Measurements from ENCODE around the gene SLC7A9.
"Not testable (repeated sequence)": the region's sequence is repeated elsewhere in the genome, so short reads cannot be mapped to it uniquely, and the experiment has no call there.

Gene SLC7A9

DNA sequence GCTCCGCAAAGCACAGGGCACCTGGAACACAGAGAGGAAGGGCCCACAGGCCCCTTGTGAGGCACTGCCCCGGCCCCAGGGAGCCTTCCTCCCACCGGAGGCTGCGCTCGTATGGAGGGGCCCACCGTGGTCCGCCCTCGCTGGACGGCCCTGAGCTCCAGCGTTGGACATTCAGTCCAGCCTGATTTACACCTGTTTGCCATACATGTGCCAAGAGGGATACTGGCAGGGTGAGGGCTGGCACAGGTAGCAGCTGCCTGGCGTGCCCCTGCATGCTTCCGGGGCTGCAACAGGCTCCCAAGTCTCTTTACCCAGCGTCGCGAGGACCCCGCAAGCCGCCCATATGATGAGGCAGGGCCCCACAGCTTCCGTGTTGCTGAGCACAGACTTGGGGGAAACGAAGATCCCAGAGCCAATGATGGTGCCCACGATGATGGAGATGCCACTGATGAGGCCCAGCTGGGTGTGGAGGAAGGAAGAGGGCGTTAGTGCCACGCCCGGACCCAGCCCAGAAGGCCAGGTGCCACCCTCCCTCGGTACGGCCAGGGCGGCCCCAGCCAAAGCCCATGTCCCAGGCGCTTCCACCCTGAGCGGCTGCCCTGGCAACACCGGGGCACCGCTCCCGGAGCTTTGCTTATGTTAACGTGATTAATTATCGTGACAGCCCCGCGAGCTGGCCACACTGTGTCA is 5.1 kb downstream of the SLC7A9 start:
- no peak for TF ChIP-seq POLR2A (IDR thresholded peaks at IDR 0.05; ENCODE audit: low read length)
- TF ChIP-seq GATA1 (IDR thresholded peaks at IDR 0.05; ENCODE audit: low read depth, low read length) = no peak
- DNase-seq = no peak

DNA sequence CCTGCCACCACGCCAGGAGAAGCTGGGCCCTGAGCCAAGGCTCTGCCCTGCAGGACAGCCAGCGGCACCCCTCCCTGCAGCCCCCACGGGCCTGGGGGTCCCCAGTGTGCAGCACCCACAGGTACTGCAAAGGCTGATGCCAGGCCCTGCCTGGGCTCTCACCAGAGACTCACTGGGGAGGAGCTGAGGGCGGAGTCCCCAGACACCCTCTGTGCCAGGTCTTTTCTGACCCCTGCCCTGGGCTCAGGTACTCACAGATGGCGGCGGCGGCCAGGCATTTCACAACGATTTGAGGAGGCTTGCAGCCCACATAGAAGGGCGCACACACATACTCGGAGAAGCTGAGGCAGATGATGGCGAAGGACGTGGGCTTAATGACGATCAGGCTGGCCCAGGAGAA is 5.7 kb downstream of the SLC7A9 start:
- DNase-seq = no peak
- TF ChIP-seq GATA1 (IDR thresholded peaks at IDR 0.05; ENCODE audit: low read depth, low read length) = no peak
- TF ChIP-seq POLR2A (IDR thresholded peaks at IDR 0.05; ENCODE audit: low read length) = no peak

DNA sequence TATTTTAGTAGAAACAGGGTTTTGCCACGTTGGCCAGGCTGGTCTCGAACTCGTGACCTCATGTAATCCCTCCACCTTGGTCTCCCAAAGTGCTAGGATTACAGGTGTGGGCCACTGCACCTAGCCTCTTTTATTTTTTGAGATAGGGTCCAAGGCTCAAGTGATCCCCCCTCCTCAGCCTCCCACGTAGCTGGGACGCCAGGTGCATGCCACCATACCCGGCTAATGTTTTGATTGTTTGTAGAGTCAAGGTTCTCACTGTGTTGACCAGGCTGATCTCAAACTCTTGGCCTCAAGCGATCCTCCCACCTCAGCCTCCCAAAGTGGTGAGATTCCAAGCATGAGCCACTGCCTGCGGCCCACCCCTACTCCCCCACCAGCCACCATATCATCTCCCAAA is 6.3 kb downstream of the SLC7A9 start:
- no peak for TF ChIP-seq GATA1 (IDR thresholded peaks at IDR 0.05; ENCODE audit: low read depth, low read length)
- no peak for TF ChIP-seq POLR2A (IDR thresholded peaks at IDR 0.05; ENCODE audit: low read length)
- DNase-seq = no peak

DNA sequence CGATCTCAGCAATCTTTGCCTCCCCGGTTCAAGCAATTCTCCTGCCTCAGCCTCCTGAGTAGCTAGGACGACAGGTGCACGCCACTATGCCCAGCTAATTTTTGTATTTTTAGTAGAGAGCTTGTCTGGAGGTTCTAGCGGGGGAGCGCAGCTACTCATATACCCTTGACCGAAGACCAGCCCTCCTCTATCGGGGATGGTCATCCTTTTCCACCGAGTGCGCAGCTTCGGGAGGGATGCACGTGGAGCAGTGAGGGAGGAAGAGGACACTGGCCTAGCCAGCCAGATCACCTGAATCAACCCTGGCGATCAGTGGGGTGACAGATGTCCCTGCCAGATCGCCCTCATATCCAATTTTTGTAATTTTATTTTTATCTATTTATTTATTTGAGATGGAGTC is 6.8 kb downstream of the SLC7A9 start:
- DNase-seq = no peak
- TF ChIP-seq GATA1 (IDR thresholded peaks at IDR 0.05; ENCODE audit: low read depth, low read length) (no peak), POLR2A (IDR thresholded peaks at IDR 0.05; ENCODE audit: low read length) (no peak)

DNA sequence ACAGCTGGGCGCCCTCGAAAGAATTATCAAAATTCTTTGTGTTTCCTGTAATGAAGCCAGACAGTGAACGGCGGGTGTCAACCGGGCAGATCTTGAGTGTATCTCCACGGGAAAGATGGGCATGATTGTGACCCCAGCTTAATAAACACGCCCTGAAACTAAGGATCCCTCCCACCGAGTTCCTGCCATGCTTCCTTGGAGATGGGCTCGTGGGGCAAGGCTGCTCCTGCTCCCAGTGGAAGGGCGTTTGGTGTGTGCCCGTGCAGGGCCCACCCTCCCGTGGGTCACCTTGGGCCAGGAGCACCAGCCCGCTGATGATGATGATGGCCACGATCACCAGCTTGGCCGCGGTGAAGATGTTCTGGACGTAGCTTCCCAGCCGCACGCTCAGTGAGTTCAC is 7.4 kb downstream of the SLC7A9 start:
- TF ChIP-seq GATA1 (IDR thresholded peaks at IDR 0.05; ENCODE audit: low read depth, low read length) (no peak), POLR2A (IDR thresholded peaks at IDR 0.05; ENCODE audit: low read length) (no peak)
- DNase-seq = no peak

DNA sequence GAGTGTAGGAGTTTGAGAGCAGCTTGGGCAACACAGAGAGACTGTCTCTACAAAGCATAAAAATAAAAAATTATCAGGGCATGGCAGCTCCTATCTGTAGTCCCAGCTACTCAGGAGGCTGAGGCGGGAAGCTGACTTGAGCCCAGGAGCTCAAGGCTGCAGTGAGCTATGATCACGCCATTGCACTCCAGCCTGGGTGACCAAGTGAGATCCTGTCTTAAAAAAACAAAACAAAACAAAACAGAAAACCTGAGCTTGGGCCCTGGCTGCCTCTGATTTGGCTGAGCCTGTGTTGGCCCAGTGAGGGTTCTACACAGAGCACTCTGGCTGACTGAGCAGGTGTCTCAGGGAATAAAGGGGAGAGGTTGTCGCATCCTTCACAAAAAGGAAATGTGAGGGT is 8.0 kb downstream of the SLC7A9 start:
- TF ChIP-seq POLR2A (IDR thresholded peaks at IDR 0.05; ENCODE audit: low read length) (no peak), GATA1 (IDR thresholded peaks at IDR 0.05; ENCODE audit: low read depth, low read length) (no peak)
- DNase-seq = no peak

DNA sequence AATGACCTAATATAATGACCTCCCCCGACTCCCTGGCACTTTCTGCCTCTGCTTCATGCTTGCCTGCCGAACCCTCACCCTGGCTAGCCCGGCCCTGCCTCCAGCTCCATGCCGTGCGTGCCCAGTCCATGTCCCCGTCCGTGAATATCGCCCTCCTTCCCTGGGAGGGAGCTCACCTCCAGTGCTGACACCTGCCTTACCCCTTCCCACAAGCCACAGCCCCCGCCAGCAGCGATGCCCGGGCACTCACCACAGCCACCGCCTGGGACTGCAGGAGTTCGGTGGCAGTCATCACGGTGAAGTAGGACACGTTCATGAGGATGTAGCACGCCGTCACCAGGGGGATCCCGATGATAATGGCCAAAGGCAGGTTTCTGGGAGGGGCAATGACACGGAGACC is 10.0 kb downstream of the SLC7A9 start:
- DNase-seq = no peak
- no peak for TF ChIP-seq POLR2A (IDR thresholded peaks at IDR 0.05; ENCODE audit: low read length)
- TF ChIP-seq GATA1 (IDR thresholded peaks at IDR 0.05; ENCODE audit: low read depth, low read length) = no peak

DNA sequence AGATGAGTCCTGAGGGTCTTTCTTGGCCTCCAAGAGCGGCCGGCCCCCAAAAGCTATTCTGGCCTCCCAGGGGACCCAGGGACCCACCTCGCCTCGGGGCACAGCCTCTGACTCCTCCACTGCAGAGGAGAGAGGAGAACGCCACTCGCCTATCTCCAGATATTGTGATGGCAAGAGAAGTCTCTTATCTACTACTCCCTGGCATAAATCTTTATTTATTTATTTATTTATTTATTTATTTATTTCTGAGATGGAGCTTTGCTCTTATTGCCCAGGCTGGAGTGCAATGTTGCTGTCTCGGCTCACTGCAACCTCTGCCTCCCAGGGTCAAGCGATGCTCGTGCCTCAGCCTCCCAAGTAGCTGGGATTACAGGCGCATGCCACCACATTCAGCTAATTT is 11.0 kb downstream of the SLC7A9 start:
- TF ChIP-seq POLR2A (IDR thresholded peaks at IDR 0.05; ENCODE audit: low read length) (no peak), GATA1 (IDR thresholded peaks at IDR 0.05; ENCODE audit: low read depth, low read length) (no peak)
- no peak for DNase-seq

DNA sequence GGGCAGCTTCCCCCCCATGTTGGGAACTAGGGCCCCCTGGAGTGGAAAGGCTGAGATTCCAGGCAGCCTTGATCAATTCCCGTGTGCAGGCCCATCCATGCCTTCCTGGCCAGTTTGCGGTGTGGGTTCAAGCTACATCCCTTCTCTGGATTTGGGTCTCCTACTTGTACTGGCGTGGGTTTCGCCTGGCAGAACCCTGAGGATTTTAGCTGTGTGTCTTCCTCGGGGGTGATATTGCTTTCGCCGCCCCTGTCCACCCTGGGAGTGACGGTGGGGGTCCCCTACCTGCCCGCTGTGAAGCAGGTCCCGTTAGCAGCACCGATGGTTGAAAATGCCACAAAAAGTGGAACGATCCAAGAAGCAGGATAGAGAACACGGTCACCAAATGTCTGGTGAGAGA is 11.4 kb downstream of the SLC7A9 start:
- TF ChIP-seq GATA1 (IDR thresholded peaks at IDR 0.05; ENCODE audit: low read depth, low read length) (no peak), POLR2A (IDR thresholded peaks at IDR 0.05; ENCODE audit: low read length) (no peak)
- no peak for DNase-seq

DNA sequence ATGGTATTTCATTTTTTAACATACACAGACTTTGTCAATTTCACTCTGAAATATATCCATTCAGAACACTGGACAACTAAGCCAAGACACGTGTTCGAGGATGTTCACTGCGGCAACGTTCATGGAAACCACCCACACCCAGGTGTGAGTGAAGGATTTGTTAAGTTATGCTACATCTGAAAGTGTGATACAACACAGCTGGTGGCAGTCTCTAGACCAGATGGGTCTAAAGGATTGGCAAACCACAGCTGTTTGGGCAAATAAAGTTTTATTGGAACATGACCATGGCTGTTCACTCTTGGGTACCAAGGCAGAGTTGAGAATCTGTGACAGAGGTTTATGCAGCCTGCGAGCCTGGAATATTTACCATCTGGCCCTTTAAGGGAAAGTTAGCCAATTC is 12.0 kb downstream of the SLC7A9 start:
- TF ChIP-seq GATA1 (IDR thresholded peaks at IDR 0.05; ENCODE audit: low read depth, low read length) = no peak
- no peak for TF ChIP-seq POLR2A (IDR thresholded peaks at IDR 0.05; ENCODE audit: low read length)
- DNase-seq = no peak

DNA sequence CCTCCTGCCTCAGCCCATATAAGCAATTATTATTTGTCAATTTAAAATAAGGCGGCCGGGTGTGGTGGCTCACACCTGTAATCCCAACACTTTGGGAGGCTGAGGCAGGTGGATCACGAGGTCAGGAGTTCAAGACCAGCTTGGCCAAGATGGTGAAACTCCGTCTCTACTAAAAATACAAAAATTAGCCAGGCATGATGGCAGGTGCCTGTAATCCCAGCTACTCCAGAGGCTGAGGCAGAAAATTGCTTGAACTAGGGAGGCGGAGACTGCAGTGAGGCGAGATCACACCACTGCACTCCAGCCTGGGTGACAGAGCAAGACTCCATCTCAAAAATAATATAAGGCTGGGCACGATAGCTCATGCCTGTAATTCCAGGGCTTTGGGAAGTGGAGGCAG is 12.7 kb downstream of the SLC7A9 start:
- DNase-seq = not testable (repeated sequence)

DNA sequence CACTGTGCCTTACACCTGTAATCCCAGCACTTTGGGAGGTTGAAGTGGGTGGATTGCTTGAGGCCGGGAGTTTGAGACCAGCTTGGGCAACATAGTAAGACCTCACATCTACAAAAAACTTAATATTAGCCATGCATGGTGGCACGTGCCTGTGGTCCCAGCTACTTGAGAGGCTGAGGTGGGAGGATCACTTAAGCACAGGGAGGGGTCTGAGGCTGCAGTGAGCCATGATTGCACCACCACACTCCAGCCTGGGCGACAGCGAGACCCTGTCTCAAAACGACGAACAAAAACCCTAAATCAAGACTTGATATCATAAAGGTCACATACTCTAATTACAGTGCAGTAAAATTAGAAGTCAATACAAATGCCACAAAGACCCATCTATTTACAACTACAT is 17.4 kb downstream of the SLC7A9 start:
- no peak for TF ChIP-seq GATA1 (IDR thresholded peaks at IDR 0.05; ENCODE audit: low read depth, low read length)
- TF ChIP-seq POLR2A (IDR thresholded peaks at IDR 0.05; ENCODE audit: low read length) = no peak

DNA sequence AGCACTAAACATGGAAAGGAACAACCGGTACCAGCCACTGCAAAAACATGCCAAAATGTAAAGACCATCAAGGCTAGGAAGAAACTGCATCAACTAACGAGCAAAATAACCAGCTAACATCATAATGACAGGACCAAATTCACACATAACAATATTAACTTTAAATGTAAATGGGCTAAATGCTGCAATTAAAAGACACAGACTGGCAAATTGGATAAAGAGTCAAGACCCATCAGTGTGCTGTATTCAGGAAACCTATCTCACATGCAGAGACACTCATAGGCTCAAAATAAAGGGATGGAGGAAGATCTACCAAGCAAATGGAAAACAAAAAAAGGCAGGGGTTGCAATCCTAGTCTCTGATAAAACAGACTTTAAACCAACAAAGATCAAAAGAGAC is 21.5 kb downstream of the SLC7A9 start:
- DNase-seq = not testable (repeated sequence)

More for the DNA sequence above, 17.4 kb downstream of the SLC7A9 start:
- no peak for DNase-seq

DNA sequence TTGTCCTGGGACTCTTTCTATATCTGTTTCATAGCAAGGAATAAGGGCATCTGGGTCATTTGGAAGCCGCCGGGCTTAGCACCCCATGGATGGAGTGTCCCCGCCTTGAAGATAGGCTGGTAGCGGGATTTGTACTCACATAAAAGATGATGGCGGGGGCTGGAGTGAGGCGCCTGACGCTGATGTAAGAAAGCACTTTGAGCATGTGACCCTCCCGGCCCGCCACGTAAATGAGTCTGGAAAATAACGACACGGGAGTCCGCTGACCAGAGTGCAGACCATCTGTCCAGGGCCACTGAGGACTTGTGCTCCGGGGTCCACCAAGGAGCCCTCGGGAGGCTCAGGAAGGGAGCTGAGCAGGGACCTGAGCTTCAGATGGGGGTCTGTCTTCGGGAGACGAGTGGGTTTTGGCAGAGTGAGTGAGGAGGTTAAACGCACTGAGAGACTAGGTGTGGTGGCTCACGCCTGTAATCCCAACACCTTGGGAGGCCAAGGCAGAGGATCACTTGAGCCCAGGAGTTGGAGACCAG is 25.8 kb downstream of the SLC7A9 start:
- DNase-seq = no peak

DNA sequence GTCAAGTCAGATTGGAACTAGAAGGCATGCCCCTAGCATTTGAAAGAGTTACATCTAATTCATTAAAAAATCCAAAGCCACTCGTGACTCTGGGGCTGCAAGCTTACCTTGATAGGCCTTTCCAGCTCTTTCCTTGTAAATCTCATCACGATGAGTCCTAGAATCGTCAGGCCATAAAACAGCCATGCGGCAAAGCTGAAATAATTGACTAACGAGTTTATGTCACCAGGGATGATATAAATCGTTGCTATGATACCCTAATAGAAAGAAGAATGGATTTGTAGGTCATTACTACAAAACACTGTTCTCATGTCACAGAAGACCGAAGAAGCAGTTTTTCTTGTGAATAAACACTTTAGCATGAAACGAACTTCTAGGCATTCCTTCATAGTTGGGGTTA is 27.5 kb downstream of the SLC7A9 start:
- DNase-seq = no peak
- TF ChIP-seq GATA1 (IDR thresholded peaks at IDR 0.05; ENCODE audit: low read depth, low read length) (no peak), POLR2A (IDR thresholded peaks at IDR 0.05; ENCODE audit: low read length) (no peak)

More for the DNA sequence above, 25.8 kb downstream of the SLC7A9 start:
- TF ChIP-seq GATA1 (IDR thresholded peaks at IDR 0.05; ENCODE audit: low read depth, low read length) (no peak), POLR2A (IDR thresholded peaks at IDR 0.05; ENCODE audit: low read length) (no peak)

DNA sequence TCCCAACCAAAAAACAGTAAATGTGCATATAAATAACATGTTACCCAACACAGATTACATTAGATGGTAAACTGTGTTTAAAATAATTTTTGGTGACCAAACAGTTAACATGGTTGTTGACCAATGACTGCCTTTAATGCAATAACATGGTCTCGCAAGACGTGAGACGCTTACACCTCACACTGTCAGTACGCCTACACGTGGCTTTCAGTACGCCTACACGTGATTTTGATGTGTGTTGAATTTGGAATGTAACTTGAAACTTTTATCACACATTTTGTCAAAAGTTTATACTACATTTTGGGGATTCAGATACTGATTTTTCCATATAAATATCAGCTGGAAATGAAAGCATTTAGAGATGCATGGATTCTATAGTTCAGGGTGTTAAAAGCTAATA is 32.0 kb downstream of the SLC7A9 start:
- TF ChIP-seq POLR2A (IDR thresholded peaks at IDR 0.05; ENCODE audit: low read length) (no peak), GATA1 (IDR thresholded peaks at IDR 0.05; ENCODE audit: low read depth, low read length) (no peak)
- no peak for DNase-seq

DNA sequence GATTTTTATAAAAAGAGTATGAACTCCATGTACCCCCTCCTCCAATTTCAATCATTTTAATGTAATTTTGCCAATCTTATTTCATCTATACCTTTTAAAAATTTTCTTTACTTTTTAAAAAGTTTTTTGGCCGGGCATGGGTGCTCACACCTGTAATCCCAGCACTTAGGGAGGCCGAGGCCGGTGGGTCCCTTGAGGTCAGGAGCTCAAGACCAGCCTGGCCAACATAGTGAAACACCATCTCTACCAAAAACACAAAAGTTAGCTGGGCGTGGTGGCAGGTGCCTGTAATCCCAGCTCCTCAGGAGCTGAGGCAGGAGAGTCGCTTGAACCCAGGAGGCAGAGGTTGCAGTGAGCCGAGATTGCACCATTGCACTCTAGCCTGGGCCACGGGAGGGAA is 36.2 kb downstream of the SLC7A9 start:
- DNase-seq = not testable (repeated sequence)

DNA sequence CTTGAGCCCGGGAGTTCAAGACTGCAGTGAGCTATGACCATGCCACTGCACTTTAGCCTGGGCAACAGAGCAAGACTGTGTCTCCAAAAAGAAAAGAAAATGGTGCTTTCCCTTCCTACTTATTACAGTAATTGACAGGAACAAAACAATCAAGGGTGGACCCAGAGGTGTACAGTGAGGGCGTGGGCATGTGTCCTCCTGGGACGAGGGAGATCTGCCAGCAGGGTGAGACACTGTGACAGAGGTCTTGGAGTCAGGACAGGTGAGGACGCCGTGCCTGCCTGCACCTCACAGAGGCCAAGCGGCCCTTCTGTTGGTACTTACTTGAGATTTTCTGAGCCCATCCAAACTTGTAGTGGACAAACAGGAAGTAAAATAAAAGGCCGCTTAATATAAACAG is 36.7 kb downstream of the SLC7A9 start:
- not testable (repeated sequence) for DNase-seq

DNA sequence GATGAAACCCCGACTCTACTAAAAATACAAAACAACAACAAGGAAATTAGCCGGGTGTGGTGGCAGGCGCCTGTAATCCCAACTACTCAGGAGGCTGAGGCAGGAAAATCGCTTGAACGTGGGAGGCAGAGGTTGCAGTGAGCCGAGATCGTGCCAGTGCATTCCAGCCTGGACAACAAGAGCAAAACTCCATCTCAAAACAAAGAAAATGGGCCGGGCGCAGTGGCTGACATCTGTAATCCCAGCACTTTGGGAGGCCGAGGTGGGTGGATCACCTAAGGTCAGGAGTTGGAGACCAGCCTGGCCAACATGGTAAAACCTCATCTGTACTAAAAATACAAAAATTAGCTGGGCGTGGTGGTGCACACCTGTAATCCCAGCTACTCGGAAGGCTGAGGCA is 37.5 kb downstream of the SLC7A9 start:
- not testable (repeated sequence) for DNase-seq
